Heart right ventricle (tissue), 16 donors: ENCODE measurements around the gene ATP5F1E. TPM values are rescaled to one million over a fixed set of nuclear protein-coding genes. Genes with fewer than 3 reads are reported as not detected.

Source experiments
- ATAC-seq, 8 donors: fragments of 200-7000 bp; cut with Tn5 transposase; one replicate each; pipeline ENCODE4 v1.9.1; 2020; ENCODE audit warnings: mild to moderate bottlenecking in 8 of 8, moderate library complexity in 8 of 8, moderate number of reproducible peaks in 1 of 8
- DNase-seq, 2 donors: peaks; one replicate each; pipeline ENCODE4 v3.0.0-alpha.2; 2020
- H3K27ac ChIP-seq, 10 donors: fragments of 200-600 bp; sonication (generic) in 2 of 10; one replicate each; pipeline versions ENCODE4 v1.5.0 to v1.8.0; 2020 to 2022; ENCODE audit warnings: mild to moderate bottlenecking in 3 of 10
- H3K27me3 ChIP-seq, 7 donors: fragments of 200-600 bp; one replicate each; pipeline ENCODE4 v1.8.0; 2021 to 2022; ENCODE audit warnings: mild to moderate bottlenecking in 2 of 7
- H3K36me3 ChIP-seq, 9 donors: fragments of 200-600 bp; sonication (generic) in 1 of 9; one replicate each; pipeline versions ENCODE4 v1.5.0 to v1.8.0; 2020 to 2022; ENCODE audit warnings: mild to moderate bottlenecking in 2 of 9
- H3K4me1 ChIP-seq, 9 donors: fragments of 200-600 bp; sonication (generic) in 1 of 9; one replicate each; pipeline versions ENCODE4 v1.5.0 to v1.8.0; 2020 to 2022; ENCODE audit warnings: mild to moderate bottlenecking in 4 of 9
- H3K4me3 ChIP-seq, 10 donors: fragments of 200-600 bp; sonication (generic) in 2 of 10; one replicate each; pipeline versions ENCODE4 v1.5.0 to v1.8.0; 2020 to 2022; ENCODE audit warnings: mild to moderate bottlenecking in 7 of 10, moderate library complexity in 2 of 10
- H3K9me3 ChIP-seq, 11 donors: fragments of 200-600 bp in 10 of 11; sonication (generic) in 2 of 11; one replicate each; pipeline versions ENCODE4 v1.5.0 to v1.8.0; 2013 to 2022; ENCODE audit warnings: mild to moderate bottlenecking in 2 of 11, control low read depth in 1 of 11, moderate library complexity in 1 of 11
- WGBS, 2 donors: extraction: QIAGEN DNeasy Blood & Tissue Kit; methylation state at CpG; one replicate each; pipeline ENCODE4 v1.1.7; 2013; ENCODE audit warnings: inconsistent platforms in 1 of 2; 5-methylcytosine and 5-hydroxymethylcytosine counted together
- intact Hi-C, 10 donors: fragments of 100-400 bp; cut with DNase I; formaldehyde crosslinking; loops; one replicate each; pipeline versions ENCODE4 v1.11.1 to v1.14.2; 2022
- long read RNA-seq, 3 donors: library from polyadenylated mRNA; unstranded; transcript quantifications; one replicate each; pipeline ENCODE4 v2.0.0, GENCODE V29; 2020 to 2021
- polyA plus RNA-seq, 2 donors: library from polyadenylated mRNA; stranded (reverse); fragments of 200-250 nt; gene quantifications; one replicate each; pipeline ENCODE4 v1.2.3, GENCODE V29; 2013
- total RNA-seq, 10 donors: library from RNA; stranded (reverse); fragmentation: NEBNext Ultra II Directional in 3 of 10; extraction: Animal tissue kit (Norgen Biotek cat#: 25700) in 3 of 10; gene quantifications; one replicate each; pipeline versions ENCODE4 v1.2.1 to v1.2.4, GENCODE V29; 2021 to 2023
- TF ChIP-seq, protein P1 (sequence below), 9 donors: fragments of 200-600 bp; sonication (generic) in 2 of 9; IDR thresholded peaks; one replicate each; pipeline versions ENCODE4 v1.5.0 to v1.8.0; 2021 to 2022; ENCODE audit warnings: antibody characterized with exemption in 9 of 9, mild to moderate bottlenecking in 5 of 9, moderate library complexity in 1 of 9
- donor health status: Arrhythmogenic right ventricular cardiomyopathy.
- donor health status: ischemic (EF 13 %, LVEDD 7.1; RV severe dilation, severe dysfunction).
- donor health status: healthy with polysubstance abuse.
- donor health status: DM: no; HTN: yes; CAD: no.
- donor health status: DM: no; HTN: no; CAD: no.
- donor health status: ischemic (EF 25% LVEDD 6.9; RV normal size, moderate dysfunction).
- donor health status: ischemic (EF 25% LVEDD 5.7; RV mildly dilated, moderate dysfunction).
- donor health status: healthy.
- donor health status: DM: yes; HTN: yes; CAD: no.
- donor health status: Ischemic cardiomyopathy.
- donor health status: ischemic (EF 35%, LVEDD 5.7; RV mildly dilated, moderate dysfunction).
- donor health status: nonischemic (EF 11% LVEDD 7.7; RV severe dilation, severe dysfunction).
- donor health status: DM: yes; HTN: yes; CAD: no.
- donor health status: PGD.
- donor health status: ischemic (EF 29% LVEDD 5.4; RV normal size, mild dysfunction).
- donor health status: nonischemic (EF 23%, LVEDD 6.1; RV moderate dilation, normal function).

ATP5F1E gene
- total RNA-seq (100 to 1,000 TPM; 105 to 155 (median 121) TPM), polyA plus RNA-seq (10 to 100 TPM; 84.7 to 96.7 TPM)
- long read RNA-seq, donor 1, transcript ATP5F1E-201 (3 exons, 3,665 nt): major isoform, 415 of 419 reads
- long read RNA-seq, donor 1, partial matches to known transcripts: 1 of 419 reads
- long read RNA-seq, donor 1, other reads (novel, unspliced or antisense): 1 of 419 reads
- long read RNA-seq, donor 2, transcript ATP5F1E-201 (3 exons, 3,665 nt): major isoform, 644 of 658 reads
- long read RNA-seq, donor 2, partial matches to known transcripts: 6 of 658 reads
- long read RNA-seq, donor 2, other reads (novel, unspliced or antisense): 5 of 658 reads
- long read RNA-seq, donor 3, transcript ATP5F1E-201 (3 exons, 3,665 nt): major isoform, 52 of 61 reads
- long read RNA-seq, donor 3, partial matches to known transcripts: 2 of 61 reads
- long read RNA-seq, donor 3, other reads (novel, unspliced or antisense): 3 of 61 reads

DNA sequence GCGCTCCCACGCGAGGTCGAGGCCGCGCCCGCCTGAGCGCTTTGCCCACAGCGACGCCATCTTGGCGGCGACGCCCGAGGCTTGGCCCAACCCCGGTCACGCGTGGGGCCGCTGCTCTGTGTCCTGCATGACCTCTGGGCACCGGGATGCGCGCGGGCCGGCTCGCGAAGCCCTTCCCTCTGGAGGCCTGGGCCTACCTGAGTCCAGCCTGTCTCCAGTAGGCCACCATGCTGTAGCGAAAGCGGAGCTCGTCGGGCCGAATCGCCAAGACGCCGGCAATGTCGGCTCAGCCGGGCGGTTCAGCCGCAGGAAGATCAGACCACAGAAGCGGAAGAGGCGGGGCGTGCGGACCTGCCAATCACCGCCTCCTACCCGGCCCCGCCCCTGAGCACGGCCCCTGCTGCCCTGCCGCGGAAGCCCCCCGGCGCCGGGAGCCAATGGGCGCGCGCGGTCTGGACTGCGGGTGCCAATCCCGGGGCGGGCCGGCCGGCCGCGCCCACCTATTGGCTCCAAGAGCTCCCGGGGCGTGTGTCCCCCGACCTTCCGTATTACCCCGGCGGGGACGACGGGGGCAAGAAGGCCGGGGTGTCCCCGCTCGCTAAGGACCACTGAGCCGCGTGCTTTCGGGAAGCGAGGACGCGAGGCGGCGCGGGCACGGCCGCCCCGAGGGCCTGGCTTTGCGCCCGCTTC lies at the start of gene ATP5F1E:
TSS of gene ATP5F1E (minus strand) at position 313 of the 690 bp plus-strand sequence. CDS start at position 229, 84 bp downstream.
- no peaks in the 10 kb centered on the region for H3K27me3 ChIP-seq
- WGBS, 2 donors: 1% methylated on average over 85 to 86 of the region's 86 CpGs
- peak within 1 kb of the TSS; percentile 83 to 96 (median 94) for H3K27ac ChIP-seq
- H3K36me3 ChIP-seq: peaks cover 0 to 77% (median 42%) of the 10 kb centered on the region in 9 donors
- peaks cover 17 to 56% (median 47%) of the 10 kb centered on the region in 9 donors for H3K4me1 ChIP-seq
- H3K4me3 ChIP-seq: peak within 1 kb of the TSS; percentile 55 to 96 (median 82)
- H3K9me3 ChIP-seq: no peaks in the 10 kb centered on the region
- TF ChIP-seq, protein P1, sequence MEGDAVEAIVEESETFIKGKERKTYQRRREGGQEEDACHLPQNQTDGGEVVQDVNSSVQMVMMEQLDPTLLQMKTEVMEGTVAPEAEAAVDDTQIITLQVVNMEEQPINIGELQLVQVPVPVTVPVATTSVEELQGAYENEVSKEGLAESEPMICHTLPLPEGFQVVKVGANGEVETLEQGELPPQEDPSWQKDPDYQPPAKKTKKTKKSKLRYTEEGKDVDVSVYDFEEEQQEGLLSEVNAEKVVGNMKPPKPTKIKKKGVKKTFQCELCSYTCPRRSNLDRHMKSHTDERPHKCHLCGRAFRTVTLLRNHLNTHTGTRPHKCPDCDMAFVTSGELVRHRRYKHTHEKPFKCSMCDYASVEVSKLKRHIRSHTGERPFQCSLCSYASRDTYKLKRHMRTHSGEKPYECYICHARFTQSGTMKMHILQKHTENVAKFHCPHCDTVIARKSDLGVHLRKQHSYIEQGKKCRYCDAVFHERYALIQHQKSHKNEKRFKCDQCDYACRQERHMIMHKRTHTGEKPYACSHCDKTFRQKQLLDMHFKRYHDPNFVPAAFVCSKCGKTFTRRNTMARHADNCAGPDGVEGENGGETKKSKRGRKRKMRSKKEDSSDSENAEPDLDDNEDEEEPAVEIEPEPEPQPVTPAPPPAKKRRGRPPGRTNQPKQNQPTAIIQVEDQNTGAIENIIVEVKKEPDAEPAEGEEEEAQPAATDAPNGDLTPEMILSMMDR (IDR thresholded peaks at IDR 0.05): no peak
- intact Hi-C loops: loop anchor here in 8 of 10 donors (2.0 to 10.0 kb wide), 9 partner anchors 45 to 647 kb away; partner anchors contain the start of genes NELFCD (in 2 of the 8), STX16 (in 1 of the 8) and VAPB (in 1 of the 8)
- ATAC-seq (peak; percentile 99 to 100 (median 100)), DNase-seq (peak; percentile 95 to 97)

DNA sequence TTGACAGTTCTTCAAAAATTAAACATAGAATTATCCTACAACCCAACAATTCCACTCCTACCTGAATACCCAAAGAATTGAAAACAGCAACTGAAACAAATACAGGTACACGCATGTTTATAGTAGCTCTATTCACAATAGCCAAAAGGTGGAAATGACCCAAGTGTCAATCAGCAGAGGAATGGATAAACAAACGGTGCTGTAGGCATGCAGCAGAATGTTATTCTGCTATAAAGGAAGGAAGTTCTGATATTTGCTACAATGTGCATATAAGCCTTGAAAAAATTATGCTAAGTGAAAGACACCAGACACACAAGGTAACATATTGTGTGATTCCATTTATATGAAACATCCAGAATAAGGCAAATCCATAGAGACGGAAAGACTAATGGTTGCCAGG lies 48.9 kb upstream of the ATP5F1E start:
- intact Hi-C loops: loop anchor here in 3 of 10 donors (5.0 to 10.0 kb wide), 4 partner anchors 206 to 414 kb away; no protein-coding TSS in a partner anchor

DNA sequence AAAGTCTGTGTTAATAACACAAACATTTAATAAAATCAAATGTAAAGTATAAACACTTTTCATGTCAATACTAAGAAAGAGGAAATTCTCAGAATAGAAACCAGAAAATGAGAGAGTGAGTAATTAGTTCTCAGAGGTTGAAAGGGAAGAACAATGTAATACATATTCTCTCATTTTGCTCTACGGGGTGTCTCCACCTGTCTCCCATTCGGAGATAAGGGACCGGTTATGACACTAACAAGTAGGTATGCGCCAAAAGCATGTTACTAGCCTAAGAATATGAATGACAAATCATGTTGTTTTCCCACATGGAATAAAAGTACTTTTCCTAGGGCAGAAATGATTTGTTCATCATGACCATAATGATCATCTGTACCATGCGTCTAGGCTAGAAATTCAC lies 46.1 kb upstream of the ATP5F1E start:
- Histone ChIP-seq H3K27me3 (peaks cover 0 to 40% (median 14%) of the 10 kb centered on the region in 7 donors), H3K4me3 (no peak overlapping the region), H3K27ac (no peak overlapping the region), H3K4me1 (peaks cover 0 to 9% (median 4%) of the 10 kb centered on the region in 9 donors), H3K36me3 (no peaks in the 10 kb centered on the region), H3K9me3 (no peaks in the 10 kb centered on the region)
- intact Hi-C loops: no loop called here
- DNase-seq (no peak), ATAC-seq (no peak)
- TF ChIP-seq, protein P1 (IDR thresholded peaks at IDR 0.05): no peak
- 71 to 81% methylated on average over 5 of the region's 5 CpGs for WGBS, 2 donors

More for the DNA sequence above, 48.9 kb upstream of the ATP5F1E start:
- DNase-seq (no peak), ATAC-seq (no peak)
- TF ChIP-seq, protein P1 (IDR thresholded peaks at IDR 0.05): no peak
- no peaks in the 10 kb centered on the region for H3K9me3 ChIP-seq
- no peak overlapping the region for H3K4me3 ChIP-seq
- no peak overlapping the region for H3K27ac ChIP-seq
- WGBS, 2 donors: 58 to 59% methylated on average over 3 of the region's 3 CpGs
- H3K36me3 ChIP-seq: no peaks in the 10 kb centered on the region
- H3K4me1 ChIP-seq: peaks cover 0 to 12% (median 0%) of the 10 kb centered on the region in 9 donors
- peaks cover 0 to 27% (median 10%) of the 10 kb centered on the region in 7 donors for H3K27me3 ChIP-seq

DNA sequence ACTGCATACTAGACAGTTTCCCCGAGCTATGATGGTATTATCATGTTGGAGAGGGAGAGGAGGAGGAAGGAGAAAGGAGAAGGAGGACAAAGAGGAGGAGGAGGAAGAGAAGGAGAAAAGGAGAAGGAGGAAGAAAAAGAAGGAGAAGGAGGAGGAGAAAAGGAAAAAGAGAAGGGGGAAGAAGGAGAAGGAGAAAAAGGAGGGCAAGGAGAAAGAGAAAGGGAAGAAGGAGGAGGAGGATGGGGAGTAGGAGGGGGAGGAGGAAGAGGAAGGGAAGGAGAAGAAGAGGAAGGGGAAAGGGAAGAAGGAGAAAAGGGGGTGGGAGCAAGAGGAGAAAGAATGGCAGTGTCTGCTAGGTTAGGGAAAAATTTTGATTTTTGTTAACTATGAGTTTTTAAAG lies 45.6 kb upstream of the ATP5F1E start:
- H3K4me1 ChIP-seq: peaks cover 0 to 14% (median 5%) of the 10 kb centered on the region in 9 donors
- no peak for ATAC-seq
- intact Hi-C loops: no loop called here
- H3K27ac ChIP-seq: no peak overlapping the region
- DNase-seq: no peak
- TF ChIP-seq, protein P1 (IDR thresholded peaks at IDR 0.05): no peak
- peaks cover 0 to 40% (median 14%) of the 10 kb centered on the region in 7 donors for H3K27me3 ChIP-seq
- 34 to 50% methylated on average over 1 of the region's 1 CpG for WGBS, 2 donors
- no peaks in the 10 kb centered on the region for H3K36me3 ChIP-seq
- no peak overlapping the region for H3K4me3 ChIP-seq
- H3K9me3 ChIP-seq: no peaks in the 10 kb centered on the region
